ACC112 (cell line): ENCODE measurements around the gene LRTM2.
A peak's percentile ranks its signal among the peaks of the same experiment; 100 is the strongest.

ENCODE experiments used
- H2AFZ ChIP-seq: fragments of 200-600 bp; sonication (generic); one replicate; pipeline ENCODE4 v1.6.0; 2017; ENCODE audit warnings: antibody characterized with exemption, low read length; ENCODE audit not compliant: unreplicated experiment
- H3K27ac ChIP-seq: fragments of 200-600 bp; sonication (generic); 2 replicates; pipeline ENCODE4 v1.5.1; 2014; ENCODE audit warnings: low read depth, mild to moderate bottlenecking, antibody characterized with exemption, low read length, moderate library complexity
- H3K27me3 ChIP-seq: fragments of 200-600 bp; sonication (generic); 2 replicates; pipeline ENCODE4 v1.6.1; 2014; ENCODE audit warnings: mild to moderate bottlenecking, antibody characterized with exemption, low read length, moderate library complexity, mixed read lengths; ENCODE audit not compliant: insufficient read depth
- H3K36me3 ChIP-seq: fragments of 200-600 bp; sonication (generic); 2 replicates; pipeline ENCODE4 v1.6.1; 2016; ENCODE audit warnings: mild to moderate bottlenecking, antibody characterized with exemption, low read length, moderate library complexity, mixed read lengths; ENCODE audit not compliant: insufficient read depth
- H3K4me1 ChIP-seq: fragments of 200-600 bp; sonication (generic); one replicate; pipeline ENCODE4 v1.6.1; 2016; ENCODE audit warnings: low read length, mixed read lengths; ENCODE audit not compliant: insufficient read depth, unreplicated experiment, control insufficient read depth
- H3K4me3 ChIP-seq: fragments of 200-600 bp; sonication (generic); 2 replicates; pipeline ENCODE4 v1.5.1; 2014; ENCODE audit warnings: mild to moderate bottlenecking, low read depth, low read length
- H3K79me2 ChIP-seq: fragments of 200-600 bp; sonication (generic); one replicate; pipeline ENCODE4 v1.6.0; 2016; ENCODE audit warnings: low read length; ENCODE audit not compliant: control insufficient read depth, unreplicated experiment, insufficient read depth

LRTM2 gene

GRCh38 chr12:1820191-1820895 is at the start of gene LRTM2:
Gene LRTM2, plus strand, starts transcription at chr12:1820565. Its CDS starts 7,584 bp downstream, at chr12:1828149.
- Histone ChIP-seq H3K27me3 (peaks cover 82% of the 10 kb centered on the region), H3K4me3 (no peak within 1 kb of the TSS), H3K79me2 (no peaks in the 10 kb centered on the region), H2AFZ (no peak within 1 kb of the TSS), H3K36me3 (no peaks in the 10 kb centered on the region), H3K27ac (no peak within 1 kb of the TSS), H3K4me1 (no peaks in the 10 kb centered on the region)

GRCh38 chr12:1773937-1774655 is 46.3 kb upstream of the LRTM2 start:
- no peaks in the 10 kb centered on the region for H3K27me3 ChIP-seq
- H2AFZ ChIP-seq, result no peak overlapping the region
- no peak overlapping the region for H3K4me3 ChIP-seq
- H3K27ac ChIP-seq, result no peak overlapping the region
- no peaks in the 10 kb centered on the region for H3K79me2 ChIP-seq
- H3K36me3 ChIP-seq, result peaks cover 4% of the 10 kb centered on the region; the same call in 1 of the 2 replicates
- H3K4me1 ChIP-seq, result peaks cover 48% of the 10 kb centered on the region

GRCh38 chr12:1776170-1776921 is 44.0 kb upstream of the LRTM2 start:
- Histone ChIP-seq H3K79me2 (peaks cover 4% of the 10 kb centered on the region), H3K27ac (peak overlapping the region; percentile 63), H3K4me3 (peak overlapping the region; percentile 50; the same call in 1 of the 2 replicates), H3K4me1 (peaks cover 53% of the 10 kb centered on the region), H3K27me3 (no peaks in the 10 kb centered on the region), H3K36me3 (peaks cover 4% of the 10 kb centered on the region; the same call in 1 of the 2 replicates), H2AFZ (no peak overlapping the region)

- Histone ChIP-seq H3K36me3 (peaks cover 3% of the 10 kb centered on the region; the same call in 1 of the 2 replicates), H3K4me3 (peak overlapping the region; percentile 55; the same call in 1 of the 2 replicates), H3K27ac (peak overlapping the region; percentile 75), H3K79me2 (peaks cover 4% of the 10 kb centered on the region), H3K27me3 (no peaks in the 10 kb centered on the region), H2AFZ (no peak overlapping the region), H3K4me1 (peaks cover 53% of the 10 kb centered on the region)
Observed at GRCh38 chr12:1777798-1778197, 42.6 kb upstream of the LRTM2 start.

- Histone ChIP-seq H3K79me2 (peaks cover 4% of the 10 kb centered on the region), H2AFZ (no peak overlapping the region), H3K36me3 (no peaks in the 10 kb centered on the region; the same call in 1 of the 2 replicates), H3K4me1 (peaks cover 53% of the 10 kb centered on the region), H3K4me3 (no peak overlapping the region), H3K27ac (peak overlapping the region; percentile 13; the same call in 1 of the 2 replicates), H3K27me3 (no peaks in the 10 kb centered on the region)
Observed at GRCh38 chr12:1778911-1779310, 41.5 kb upstream of the LRTM2 start.

- Histone ChIP-seq H3K36me3 (no peaks in the 10 kb centered on the region; the same call in 1 of the 2 replicates), H3K79me2 (peaks cover 4% of the 10 kb centered on the region), H3K4me3 (peak overlapping the region; percentile 16; the same call in 1 of the 2 replicates), H3K4me1 (peaks cover 53% of the 10 kb centered on the region), H3K27me3 (no peaks in the 10 kb centered on the region), H3K27ac (peak overlapping the region; percentile 13), H2AFZ (no peak overlapping the region)
Observed at GRCh38 chr12:1779783-1780182, 40.6 kb upstream of the LRTM2 start.

- Histone ChIP-seq H3K36me3 (no peaks in the 10 kb centered on the region; the same call in none of the 2 replicates), H3K4me1 (peaks cover 36% of the 10 kb centered on the region), H3K4me3 (no peak overlapping the region), H3K27me3 (no peaks in the 10 kb centered on the region), H3K79me2 (peaks cover 4% of the 10 kb centered on the region), H3K27ac (no peak overlapping the region), H2AFZ (no peak overlapping the region)
Observed at GRCh38 chr12:1781772-1782171, 38.6 kb upstream of the LRTM2 start.

- Histone ChIP-seq H3K36me3 (no peaks in the 10 kb centered on the region; the same call in none of the 2 replicates), H3K4me1 (peaks cover 32% of the 10 kb centered on the region), H2AFZ (no peak overlapping the region), H3K4me3 (no peak overlapping the region), H3K79me2 (peaks cover 4% of the 10 kb centered on the region), H3K27me3 (no peaks in the 10 kb centered on the region), H3K27ac (no peak overlapping the region)
Observed at GRCh38 chr12:1782215-1782614, 38.1 kb upstream of the LRTM2 start.

- no peak overlapping the region for H3K4me3 ChIP-seq
- no peak overlapping the region for H3K27ac ChIP-seq
- no peak overlapping the region for H2AFZ ChIP-seq
- no peaks in the 10 kb centered on the region for H3K27me3 ChIP-seq
- no peaks in the 10 kb centered on the region; the same call in 1 of the 2 replicates for H3K36me3 ChIP-seq
- H3K79me2 ChIP-seq, result no peaks in the 10 kb centered on the region
- no peaks in the 10 kb centered on the region for H3K4me1 ChIP-seq
Observed at GRCh38 chr12:1787714-1788113, 32.7 kb upstream of the LRTM2 start.

GRCh38 chr12:1790444-1790843 is 29.9 kb upstream of the LRTM2 start:
- Histone ChIP-seq H3K79me2 (no peaks in the 10 kb centered on the region), H3K4me3 (no peak overlapping the region), H2AFZ (no peak overlapping the region), H3K27me3 (no peaks in the 10 kb centered on the region), H3K27ac (no peak overlapping the region), H3K4me1 (no peaks in the 10 kb centered on the region), H3K36me3 (no peaks in the 10 kb centered on the region; the same call in 1 of the 2 replicates)
